GM10248 (cell line): Measurements from ENCODE around the gene TMEM120B.
"Not testable (repeated sequence)": the region's sequence is repeated elsewhere in the genome, so short reads cannot be mapped to it uniquely, and the experiment has no call there.

ENCODE experiments used
- CTCF ChIA-PET: fragments of 300-600 bp; sonication (Branson Sonifier 250); formaldehyde crosslinking; extraction: SDS; loops from one replicate; lab custom pipeline; 2021; ENCODE audit warnings: antibody characterized with exemption; lab: Yijun Ruan, JAX
- POLR2A ChIA-PET: fragments of 350-650 bp; sonication (Branson Sonifier 250); formaldehyde crosslinking; extraction: SDS; loops from one replicate; lab custom pipeline; 2020; ENCODE audit warnings: antibody characterized with exemption; lab: Yijun Ruan, JAX
- DNase-seq: peaks from one replicate; pipeline ENCODE4 v3.0.0; 2012; ENCODE audit errors: extremely low spot score
- CTCF ChIP-seq: IDR thresholded peaks from 2 replicates; pipeline ENCODE4 v1.5.1; 2012; ENCODE audit warnings: mild to moderate bottlenecking, low read depth; ENCODE audit errors: extremely low read depth, missing control alignments, control extremely low read depth

The TMEM120B gene

GRCh38 chr12:121708313-121709063 lies 4.1 kb upstream of the TMEM120B start:
- TF ChIP-seq CTCF, result no peak
- ChIA-PET CTCF (interaction anchor here (1.9 kb wide), 1 partner anchor 86 kb away, joined by 9 read pairs; the partner anchor contains the start of gene RHOF), POLR2A (interaction anchor here (0.5 kb wide), 1 partner anchor 104 kb away, joined by 8 read pairs; no protein-coding TSS in a partner anchor)
- DNase-seq, result no peak

- POLR2A ChIA-PET, DNase-seq: not testable (repeated sequence)
- CTCF ChIA-PET, result interaction anchor here (1.9 to 4.8 kb wide), 2 partner anchors 65 to 85 kb away, joined by 8 to 58 read pairs; partner anchors contain the start of gene RHOF
Observed at GRCh38 chr12:121709064-121709424, 3.5 kb upstream of the TMEM120B start.

DNA sequence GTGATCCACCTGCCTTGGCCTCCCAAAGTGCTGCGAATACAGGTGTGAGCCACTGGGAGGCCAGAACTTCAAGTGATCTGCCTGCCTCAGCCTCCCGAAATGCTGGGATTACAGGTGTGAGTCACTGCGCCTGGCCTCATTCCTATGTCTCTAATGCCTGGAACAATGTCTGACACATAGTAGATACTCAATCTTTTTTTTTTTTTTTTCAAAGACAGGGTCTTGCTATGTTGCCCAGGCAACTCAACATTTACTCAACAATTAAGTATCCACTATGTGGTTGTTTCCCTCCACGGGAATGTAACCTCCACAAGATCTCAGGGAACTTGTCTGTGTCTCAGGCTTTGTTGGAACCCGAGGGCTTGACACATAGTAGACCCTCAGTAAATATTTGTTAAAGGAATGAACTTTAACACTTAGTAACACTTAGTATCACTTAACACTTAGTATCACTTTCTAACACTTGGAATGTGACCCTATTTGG lies 3.0 kb upstream of the TMEM120B start:
- TF ChIP-seq CTCF, result no peak
- POLR2A ChIA-PET, result no interaction called here
- CTCF ChIA-PET, result interaction anchor here (1.5 to 4.8 kb wide), 4 partner anchors 12 to 85 kb away, joined by 3 to 58 read pairs (median 6); partner anchors contain the start of gene RHOF
- DNase-seq, result no peak

DNA sequence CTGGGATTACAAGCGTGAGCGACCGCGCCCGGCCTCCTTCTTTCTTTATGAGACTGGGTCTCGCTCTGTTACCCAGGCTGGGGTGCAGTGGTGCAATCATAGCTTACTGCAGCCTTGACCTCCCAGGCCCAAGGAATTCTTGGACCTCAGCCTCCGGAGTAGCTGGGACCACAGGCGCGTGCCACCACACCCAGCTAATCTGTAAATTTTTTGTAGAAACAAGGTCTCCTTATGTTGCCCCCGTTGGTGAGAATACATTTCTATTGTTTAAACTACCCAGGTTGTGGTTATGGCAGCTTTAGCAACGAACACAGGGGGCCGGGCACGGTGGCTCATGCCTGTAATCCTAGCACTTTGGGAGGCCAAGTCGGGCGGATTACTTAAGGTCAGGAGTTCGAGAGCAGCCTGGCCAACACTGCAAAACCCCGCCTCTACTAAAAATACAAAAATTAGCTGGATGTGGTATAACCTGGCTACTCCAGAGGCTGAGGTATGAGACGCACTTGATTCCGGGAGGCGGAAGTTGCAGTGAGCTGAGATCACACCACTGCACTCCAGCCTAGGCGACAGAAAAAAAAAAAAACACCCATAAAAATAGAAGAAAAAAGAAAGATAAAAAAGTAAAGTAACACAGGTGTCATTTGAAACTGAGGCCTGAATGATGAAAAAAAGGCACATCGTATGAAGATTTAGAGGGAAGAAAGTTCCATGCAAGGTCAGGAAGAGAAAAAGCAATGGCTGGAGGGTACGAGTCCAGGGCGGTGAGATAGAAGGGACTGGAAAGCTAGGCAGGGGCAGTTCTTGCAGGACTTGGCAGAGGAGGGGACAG lies 977 bp upstream of the TMEM120B start:
- CTCF ChIA-PET, result interaction anchor here (1.1 to 4.8 kb wide), 9 partner anchors 11 to 100 kb away, joined by 3 to 58 read pairs (median 6); partner anchors contain the start of gene RHOF
- DNase-seq, result no peak
- TF ChIP-seq CTCF, result no peak
- POLR2A ChIA-PET, result interaction anchor here (0.5 kb wide), 1 partner anchor 1215 kb away, joined by 6 read pairs; no protein-coding TSS in a partner anchor

DNA sequence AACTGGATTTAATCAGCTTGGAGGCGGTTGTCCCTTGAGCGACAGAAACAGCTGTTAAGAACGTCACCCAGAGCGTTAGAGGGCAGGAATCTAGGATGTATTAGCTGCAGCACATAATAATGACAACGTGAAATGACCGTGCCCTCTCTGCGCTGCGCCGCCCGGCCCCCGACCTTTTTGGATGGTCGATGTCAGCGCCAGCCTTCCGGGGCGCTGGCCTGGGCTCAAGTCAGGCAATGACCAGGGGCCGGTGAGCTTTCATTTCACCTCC lies 427 bp upstream of the TMEM120B start:
- CTCF ChIA-PET, result interaction anchor here (0.5 to 4.8 kb wide), 12 partner anchors 9 to 250 kb away, joined by 3 to 58 read pairs (median 4); partner anchors contain the start of gene RHOF
- no peak for TF ChIP-seq CTCF
- DNase-seq, result no peak
- POLR2A ChIA-PET, result interaction anchor here (0.5 to 1.3 kb wide), 2 partner anchors 92 to 1215 kb away, joined by 4 to 6 read pairs; partner anchors contain the start of gene SETD1B

DNA sequence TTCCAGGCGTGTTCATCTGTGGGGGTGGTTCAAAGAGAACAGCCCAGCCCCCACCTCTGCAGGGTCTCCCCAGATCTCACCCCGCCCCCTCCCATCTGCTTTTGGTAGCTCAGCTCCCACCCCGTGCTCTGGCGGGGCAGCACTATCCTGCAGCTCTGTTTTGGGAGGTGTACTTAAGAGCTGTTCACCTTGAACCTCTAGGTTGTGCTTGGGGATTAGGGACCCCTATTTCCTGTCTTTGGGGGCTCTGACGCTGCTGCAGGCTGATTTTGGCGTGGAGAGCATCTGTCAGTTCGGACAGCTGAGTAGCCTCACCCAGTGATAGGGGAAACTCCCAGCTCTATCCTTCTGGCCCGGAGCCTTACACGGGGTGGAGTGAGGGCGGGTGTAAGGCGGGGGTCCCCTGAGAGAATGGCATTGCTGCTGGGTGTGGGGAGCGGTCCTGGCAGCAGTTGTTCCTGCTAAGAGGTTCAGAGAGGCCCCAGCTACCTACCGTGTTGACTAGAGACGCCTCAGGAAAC lies 765 bp downstream of the TMEM120B start:
- ChIA-PET CTCF (interaction anchor here (0.9 to 4.8 kb wide), 8 partner anchors 7 to 214 kb away, joined by 3 to 58 read pairs (median 5); partner anchors contain the start of gene RHOF), POLR2A (interaction anchor here (1.3 kb wide), 1 partner anchor 91 kb away, joined by 4 read pairs; the partner anchor contains the start of gene SETD1B)
- no peak for TF ChIP-seq CTCF
- DNase-seq, result no peak
